Hepatocyte (in vitro differentiated cells): ENCODE measurements around the gene FANCI. TPM values are rescaled to one million over a fixed set of nuclear protein-coding genes. Genes with fewer than 3 reads are reported as not detected.

ENCODE experiments used
- DNase-seq: peaks from one replicate; pipeline ENCODE4 v3.0.0-alpha.2; 2016; ENCODE audit warnings: low spot score
- H2AFZ ChIP-seq: fragments of 200-600 bp; sonication (generic); 2 replicates; pipeline ENCODE4 v1.6.0; 2016; ENCODE audit warnings: antibody characterized with exemption, mild to moderate bottlenecking
- H3K27ac ChIP-seq: fragments of 200-600 bp; sonication (generic); 2 replicates; pipeline ENCODE4 v1.5.1; 2016; ENCODE audit warnings: mild to moderate bottlenecking
- H3K27me3 ChIP-seq: fragments of 200-600 bp; sonication (generic); 2 replicates; pipeline ENCODE4 v1.6.1; 2016
- H3K36me3 ChIP-seq: fragments of 200-600 bp; sonication (generic); replicated peaks from 2 replicates; pipeline ENCODE4 v1.5.1; 2016; ENCODE audit warnings: low read depth; ENCODE audit not compliant: insufficient read depth
- H3K4me1 ChIP-seq: fragments of 200-600 bp; sonication (generic); 2 replicates; pipeline ENCODE4 v1.5.1; 2016; ENCODE audit warnings: mild to moderate bottlenecking, moderate library complexity; ENCODE audit not compliant: insufficient read depth
- H3K4me2 ChIP-seq: fragments of 200-600 bp; sonication (generic); 2 replicates; pipeline ENCODE4 v1.6.0; 2016
- H3K4me3 ChIP-seq: fragments of 200-600 bp; sonication (generic); 2 replicates; pipeline ENCODE4 v1.5.1; 2016; ENCODE audit warnings: mild to moderate bottlenecking
- H3K79me2 ChIP-seq: fragments of 200-600 bp; sonication (generic); 2 replicates; pipeline ENCODE4 v1.6.0; 2017; ENCODE audit warnings: mild to moderate bottlenecking
- H3K9me2 ChIP-seq: fragments of 200-600 bp; sonication (generic); replicated peaks from 2 replicates; pipeline ENCODE4 v1.6.0; 2017; ENCODE audit warnings: mild to moderate bottlenecking; ENCODE audit not compliant: insufficient read depth
- H3K9me3 ChIP-seq: fragments of 200-600 bp; sonication (generic); 2 replicates; pipeline ENCODE4 v1.5.1; 2016; ENCODE audit warnings: low read depth, mild to moderate bottlenecking
- H4K20me1 ChIP-seq: fragments of 200-600 bp; sonication (generic); 2 replicates; pipeline ENCODE4 v1.6.0; 2016; ENCODE audit warnings: mild to moderate bottlenecking; ENCODE audit not compliant: insufficient read depth, poor library complexity, severe bottlenecking
- CTCF ChIP-seq: fragments of 200-600 bp; sonication (generic); IDR thresholded peaks from 2 replicates; pipeline ENCODE4 v1.5.1; 2016; ENCODE audit warnings: antibody characterized with exemption, mild to moderate bottlenecking; ENCODE audit not compliant: poor library complexity
- EZH2 ChIP-seq: fragments of 200-600 bp; sonication (generic); IDR thresholded peaks from 2 replicates; pipeline ENCODE4 v1.6.1; 2016; ENCODE audit warnings: antibody characterized with exemption, mild to moderate bottlenecking, borderline replicate concordance
- EZH2phosphoT487 ChIP-seq: fragments of 200-600 bp; sonication (generic); IDR thresholded peaks from one replicate; pipeline ENCODE4 v1.6.1; 2018; ENCODE audit warnings: antibody characterized with exemption, mild to moderate bottlenecking, low read depth, moderate library complexity; ENCODE audit not compliant: unreplicated experiment, severe bottlenecking
- WGBS: methylation state at CpG from one replicate; pipeline ENCODE4 v1.1.6; 2016; ENCODE audit warnings: low lambda C conversion rate; ENCODE audit errors: missing lambda C conversion rate; 5-methylcytosine and 5-hydroxymethylcytosine counted together
- polyA plus RNA-seq: library from polyadenylated mRNA; unstranded; fragments of >200 nt; fragmentation: Nextera tagmentation; extraction: Ambion mirVana; gene quantifications from 2 replicates; pipeline ENCODE4 v1.2.1, GENCODE V29; 2016
- total RNA-seq: library from RNA; depleted of rRNA; stranded (reverse); fragments of >200 nt; gene quantifications from 2 replicates; pipeline ENCODE4 v1.2.3, GENCODE V29; 2014

Gene FANCI
- total and polyA plus RNA-seq, 2 experiments from 2014 or later = 8.0 to 14.5 TPM

DNA sequence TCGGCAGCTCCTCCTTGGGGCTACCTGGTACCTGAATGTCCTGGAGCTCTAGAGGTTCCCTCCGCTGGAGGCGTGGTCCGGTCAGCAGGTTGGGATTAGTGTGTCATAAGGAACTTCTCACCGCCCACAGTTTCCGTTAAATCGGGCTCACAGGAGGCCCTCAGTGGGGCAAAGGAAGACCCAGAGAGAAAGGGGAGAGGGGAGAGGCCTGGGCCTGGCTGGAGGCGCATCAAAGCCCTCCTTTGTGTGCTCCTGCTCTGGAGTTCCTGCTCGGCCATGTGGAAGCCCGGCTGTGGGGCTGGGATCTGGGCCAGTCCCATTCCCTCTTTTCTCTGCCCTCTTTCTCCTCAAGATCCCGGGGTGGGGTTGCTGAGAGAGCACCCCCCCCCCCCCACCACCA, 22.2 kb upstream of the FANCI start, which contains the start of gene RLBP1:
Gene RLBP1 (minus strand): TSS at position 37 of the 400 bp plus-strand sequence. CDS start 2,604 bp downstream, outside the sequence.
- Histone ChIP-seq H3K4me2 (no peak within 1 kb of the TSS), H3K4me3 (no peak within 1 kb of the TSS), H3K9me3 (no peaks in the 10 kb centered on the region), H3K27me3 (no peaks in the 10 kb centered on the region), H3K9me2 (no peaks in the 10 kb centered on the region), H3K36me3 (no peaks in the 10 kb centered on the region), H3K79me2 (no peaks in the 10 kb centered on the region), H3K27ac (no peak within 1 kb of the TSS), H2AFZ (no peak within 1 kb of the TSS), H4K20me1 (no peaks in the 10 kb centered on the region), H3K4me1 (no peaks in the 10 kb centered on the region)
- TF ChIP-seq CTCF (no peak), EZH2phosphoT487 (no peak), EZH2 (no peak)
- 83% methylated on average over 11 of the region's 11 CpGs for WGBS
- no peak for DNase-seq

GRCh38 chr15:89225588-89225987, 18.2 kb upstream of the FANCI start:
- no peaks in the 10 kb centered on the region for H3K27me3 ChIP-seq
- WGBS = 90% methylated on average over 5 of the region's 5 CpGs
- H3K9me2 ChIP-seq = no peaks in the 10 kb centered on the region

GRCh38 chr15:89226359-89227221, 17.2 kb upstream of the FANCI start:
- no peak overlapping the region for H2AFZ ChIP-seq
- no peak overlapping the region for H3K4me2 ChIP-seq
- H3K9me2 ChIP-seq = no peaks in the 10 kb centered on the region
- H3K79me2 ChIP-seq = no peaks in the 10 kb centered on the region
- DNase-seq = no peak
- no peak overlapping the region for H3K27ac ChIP-seq
- H4K20me1 ChIP-seq = no peaks in the 10 kb centered on the region
- H3K9me3 ChIP-seq = no peaks in the 10 kb centered on the region
- no peaks in the 10 kb centered on the region for H3K36me3 ChIP-seq
- H3K4me1 ChIP-seq = no peaks in the 10 kb centered on the region
- no peak overlapping the region for H3K4me3 ChIP-seq
- TF ChIP-seq EZH2 (no peak), CTCF (no peak), EZH2phosphoT487 (no peak)
- H3K27me3 ChIP-seq = no peaks in the 10 kb centered on the region
- 86% methylated on average over 14 of the region's 14 CpGs for WGBS

More at GRCh38 chr15:89225588-89225987, 18.2 kb upstream of the FANCI start:
- H3K36me3 ChIP-seq = no peaks in the 10 kb centered on the region
- DNase-seq = no peak
- H3K4me3 ChIP-seq = no peak overlapping the region
- H3K27ac ChIP-seq = no peak overlapping the region
- H3K9me3 ChIP-seq = no peaks in the 10 kb centered on the region
- H4K20me1 ChIP-seq = no peaks in the 10 kb centered on the region
- no peaks in the 10 kb centered on the region for H3K4me1 ChIP-seq
- H3K79me2 ChIP-seq = no peaks in the 10 kb centered on the region
- no peak overlapping the region for H3K4me2 ChIP-seq
- H2AFZ ChIP-seq = no peak overlapping the region
- TF ChIP-seq EZH2phosphoT487 (no peak), CTCF (no peak), EZH2 (no peak)
